ENCODE data around the gene FHL1.

The FHL1 gene

GRCh38 chrX:136170139-136170800 is 22.9 kb downstream of the FHL1 start:
- H3K4me3 ChIP-seq (ENCODE audit: low read depth, low read length), result peak overlapping the region; percentile 4
- no peak for TF ChIP-seq CTCF (IDR thresholded peaks at IDR 0.05; ENCODE audit: low read depth, low read length)

- H3K4me3 ChIP-seq (ENCODE audit: low read depth, low read length), result no peak overlapping the region
- TF ChIP-seq CTCF (IDR thresholded peaks at IDR 0.05; ENCODE audit: low read depth, low read length), result no peak
These were observed 24.1 kb downstream of the FHL1 start for GRCh38 chrX:136171420-136171819.

- H3K4me3 ChIP-seq (ENCODE audit: low read depth, low read length), result no peak overlapping the region
- no peak for TF ChIP-seq CTCF (IDR thresholded peaks at IDR 0.05; ENCODE audit: low read depth, low read length)
These were observed 29.1 kb downstream of the FHL1 start for GRCh38 chrX:136176399-136176825.

DNA sequence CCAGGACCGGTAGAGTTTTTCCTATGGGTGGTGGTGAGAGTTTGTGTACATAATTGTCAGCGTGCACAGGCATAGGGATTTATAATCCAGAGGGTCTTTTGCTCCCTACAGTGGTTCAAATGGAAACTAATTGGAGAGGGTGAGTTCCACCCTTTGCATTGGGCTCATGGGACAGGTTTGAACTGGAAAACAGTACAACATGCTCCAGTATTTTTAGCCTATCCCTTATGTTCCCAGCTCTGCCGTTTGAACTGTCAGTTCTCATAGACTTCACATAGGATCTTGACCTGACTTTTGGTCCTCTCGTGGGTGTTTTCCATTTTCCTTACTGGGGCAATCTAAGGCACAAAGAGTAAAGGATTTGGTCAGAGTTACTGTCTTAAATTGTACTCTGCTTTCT is 31.8 kb downstream of the FHL1 start:
- H3K4me3 ChIP-seq (ENCODE audit: low read depth, low read length), result no peak overlapping the region
- TF ChIP-seq CTCF (IDR thresholded peaks at IDR 0.05; ENCODE audit: low read depth, low read length), result no peak

DNA sequence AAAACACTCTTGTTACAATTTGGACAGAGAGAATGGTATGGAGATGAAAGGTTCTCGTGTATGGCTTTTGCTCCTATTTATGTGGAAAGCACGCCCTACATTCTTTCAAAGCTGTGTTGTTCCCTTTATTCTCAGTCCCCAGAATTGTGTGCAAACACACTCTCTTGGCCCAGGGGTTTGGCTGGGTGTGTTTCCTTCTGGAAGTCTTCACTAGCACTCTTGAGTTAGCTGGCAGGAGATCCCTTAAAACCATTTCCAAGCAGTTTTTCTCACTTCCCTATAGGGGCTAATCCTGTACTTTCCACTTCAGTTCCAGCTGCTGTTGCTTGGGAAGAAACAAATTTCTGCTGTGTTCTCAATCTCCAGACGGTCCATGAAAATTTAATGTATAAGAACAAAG is 35.1 kb downstream of the FHL1 start:
- TF ChIP-seq CTCF (IDR thresholded peaks at IDR 0.05; ENCODE audit: low read depth, low read length), result no peak
- H3K4me3 ChIP-seq (ENCODE audit: low read depth, low read length), result no peak overlapping the region

- H3K4me3 ChIP-seq (ENCODE audit: low read depth, low read length), result no peak overlapping the region
- no peak for TF ChIP-seq CTCF (IDR thresholded peaks at IDR 0.05; ENCODE audit: low read depth, low read length)
These were observed 35.8 kb downstream of the FHL1 start for GRCh38 chrX:136183172-136183571.

DNA sequence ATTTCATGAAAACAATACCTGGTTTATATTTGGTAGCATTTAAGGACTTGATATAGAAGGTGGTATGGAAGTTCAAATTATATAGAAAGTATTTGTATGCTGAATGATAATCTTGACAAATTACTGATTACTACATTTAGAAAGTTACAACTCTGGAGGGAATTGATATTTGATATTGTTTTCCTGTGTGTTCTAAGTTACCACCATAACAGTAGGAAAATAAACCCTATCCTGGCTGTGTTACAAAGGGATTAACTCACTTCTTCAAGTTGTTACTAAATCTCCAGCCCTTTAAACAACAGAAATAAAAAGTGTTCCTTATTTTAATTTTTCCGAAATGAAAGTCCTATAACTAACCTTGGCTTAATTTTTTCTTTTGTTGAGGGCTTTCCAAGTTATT is 36.6 kb downstream of the FHL1 start:
- H3K4me3 ChIP-seq (ENCODE audit: low read depth, low read length), result no peak overlapping the region
- no peak for TF ChIP-seq CTCF (IDR thresholded peaks at IDR 0.05; ENCODE audit: low read depth, low read length)
